GM12878 (cell line): Measurements from ENCODE around the gene CYB5R3. TPM values are rescaled to one million over a fixed set of nuclear protein-coding genes. Genes with fewer than 3 reads are reported as not detected.

Source experiments
- ATF7 ChIP-seq: fragments of 450-650 bp; IDR thresholded peaks from 2 replicates; pipeline ENCODE4 v1.6.1; 2016; ENCODE audit warnings: low read depth, mild to moderate bottlenecking
- E2F4 ChIP-seq: IDR thresholded peaks from 2 replicates; pipeline ENCODE4 v1.6.1; 2012; ENCODE audit warnings: low read depth, low read length, improper control_type of control experiment
- ELK1 ChIP-seq: IDR thresholded peaks from 2 replicates; pipeline ENCODE4 v1.6.1; 2012; ENCODE audit warnings: low read depth, low read length, improper control_type of control experiment
- HCFC1 ChIP-seq: fragments of 150-350 bp; IDR thresholded peaks from 2 replicates; pipeline ENCODE4 v1.6.1; 2014; ENCODE audit warnings: low read length
- MTA3 ChIP-seq: IDR thresholded peaks from 2 replicates; pipeline ENCODE4 v1.6.1; 2012; ENCODE audit warnings: low read length, inconsistent platforms, borderline replicate concordance
- NRF1 ChIP-seq: conservative IDR thresholded peaks from 2 replicates; pipeline ENCODE4 v1.6.1; 2011; ENCODE audit warnings: mild to moderate bottlenecking, low read depth, low read length, improper control_type of control experiment
- POLR2A ChIP-seq: IDR thresholded peaks from 2 replicates; pipeline ENCODE4 v1.6.1; 2011; ENCODE audit warnings: low read depth, mild to moderate bottlenecking, low read length
- RAD51 ChIP-seq: fragments of 450-650 bp; IDR thresholded peaks from 2 replicates; pipeline ENCODE4 v1.6.1; 2016; ENCODE audit warnings: moderate library complexity, mild to moderate bottlenecking, inconsistent platforms
- RB1 ChIP-seq: fragments of 450-650 bp; formaldehyde crosslinking; IDR thresholded peaks from 2 replicates; pipeline ENCODE4 v1.6.1; 2017; ENCODE audit warnings: mild to moderate bottlenecking, borderline replicate concordance
- YBX1 ChIP-seq: fragments of 450-650 bp; IDR thresholded peaks from 2 replicates; pipeline ENCODE4 v1.6.1; 2016; ENCODE audit warnings: antibody characterized with exemption
- polyA plus RNA-seq, 11 experiments: library from polyadenylated mRNA; depleted of rRNA in 4 of 11; unstranded in 6 of 11; stranded (reverse) in 5 of 11; fragments of >200 nt; fragmentation: Nextera tagmentation in 4 of 11; fragmentation: Illumina TruSeq in 1 of 11; extraction: Ambion mirVana in 4 of 11; extraction: Trizol in 1 of 11; gene quantifications; 1 replicate in 1 of 11; 2 replicates in 10 of 11; pipeline versions ENCODE4 v1.2.1 to v1.2.3, GENCODE V29; 2011 to 2016; ENCODE audit warnings: inconsistent platforms in 2 of 11, missing spikeins in 2 of 11, low read depth in 1 of 11
- total RNA-seq, 4 experiments: library from RNA; depleted of rRNA in 3 of 4; stranded (reverse); fragments of >200 nt in 3 of 4; fragmentation: Illumina TruSeq in 1 of 4; extraction: Trizol in 1 of 4; gene quantifications; 2 replicates each; pipeline versions ENCODE4 v1.2.1 to v1.2.3, GENCODE V29; 2013 to 2021

The CYB5R3 gene
- total and polyA plus RNA-seq, 10 of the 15 experiments (the other 5 are each of a cell fraction or from before 2014, with no cell fraction given), result 2.0 to 119 (median 67.8) TPM

GRCh38 chr22:42615092-42615859 is 33.9 kb downstream of the CYB5R3 start (continued):
- TF ChIP-seq YBX1 (no peak), E2F4 (no peak; the same call in 1 of the 2 replicates), ATF7 (peak; percentile 82), POLR2A (peak; percentile 96), HCFC1 (peak; percentile 73), RAD51 (0 out of 2 replicates have a peak, but pooled peaks have one; percentile 37), RB1 (peak; percentile 90; the same call in 1 of the 2 replicates), MTA3 (peak; percentile 100), ELK1 (no peak), NRF1 (no peak)
